Esophagus mucosa (tissue), 1 donor: ENCODE data around the gene FEM1B. TPM values are rescaled to one million over a fixed set of nuclear protein-coding genes. Genes with fewer than 3 reads are reported as not detected.
A peak's percentile ranks its signal among the peaks of the same experiment; 100 is the strongest.

Experiments
- ATAC-seq: fragments of 200-7000 bp; cut with Tn5 transposase; one replicate; pipeline ENCODE4 v1.9.1; 2020
- total RNA-seq: library from RNA; stranded (reverse); gene quantifications from one replicate; pipeline ENCODE4 v1.2.4, GENCODE V29; 2023
- donor health status: DM: yes; HTN: yes; CAD: no.

Gene FEM1B
- total RNA-seq, 1 donor from 2014 or later, result 46.8 TPM

GRCh38 chr15:68259883-68260282 is 17.7 kb upstream of the FEM1B start:
- no peak for ATAC-seq

- ATAC-seq, result no peak
Observed at GRCh38 chr15:68261241-68261640, 16.3 kb upstream of the FEM1B start.

- ATAC-seq, result no peak
Observed at GRCh38 chr15:68261980-68262379, 15.6 kb upstream of the FEM1B start.

- no peak for ATAC-seq
Observed at GRCh38 chr15:68262514-68263356, 14.8 kb upstream of the FEM1B start.

- peak; percentile 14 for ATAC-seq
Observed at GRCh38 chr15:68264282-68264681, 13.3 kb upstream of the FEM1B start.

- ATAC-seq, result peak; percentile 47
Observed at GRCh38 chr15:68265081-68265480, 12.5 kb upstream of the FEM1B start.

- peak; percentile 74 for ATAC-seq
Observed at GRCh38 chr15:68265674-68266073, 11.9 kb upstream of the FEM1B start.

- ATAC-seq, result no peak
Observed at GRCh38 chr15:68268405-68268804, 9.1 kb upstream of the FEM1B start.

GRCh38 chr15:68271854-68272471 is 5.6 kb upstream of the FEM1B start:
- peak; percentile 92 for ATAC-seq

GRCh38 chr15:68272721-68273271 is 4.7 kb upstream of the FEM1B start:
- peak; percentile 67 for ATAC-seq

GRCh38 chr15:68274201-68274848 is 3.2 kb upstream of the FEM1B start:
- no peak for ATAC-seq

GRCh38 chr15:68275165-68275746 is 2.3 kb upstream of the FEM1B start:
- ATAC-seq, result no peak

- ATAC-seq, result no peak
Observed at GRCh38 chr15:68276668-68277067, 877 bp upstream of the FEM1B start.

- no peak for ATAC-seq
Observed at GRCh38 chr15:68277131-68277602, 378 bp upstream of the FEM1B start.

- ATAC-seq, result no peak
Observed at GRCh38 chr15:68278345-68278594, 725 bp downstream of the FEM1B start.

- ATAC-seq, result peak; percentile 10
Observed at GRCh38 chr15:68278595-68279405, 1.3 kb downstream of the FEM1B start.

- no peak for ATAC-seq
Observed at GRCh38 chr15:68279779-68280753, 2.5 kb downstream of the FEM1B start.

GRCh38 chr15:68281008-68281407 is 3.5 kb downstream of the FEM1B start:
- no peak for ATAC-seq

- ATAC-seq, result no peak
Observed at GRCh38 chr15:68283401-68283800, 5.9 kb downstream of the FEM1B start.

- no peak for ATAC-seq
Observed at GRCh38 chr15:68284616-68285258, 7.2 kb downstream of the FEM1B start.
